Measurements from ENCODE around the gene TMEM108.

The TMEM108 gene

GRCh38 chr3:133439563-133439962 is 401.4 kb downstream of the TMEM108 start:
- CTCF ChIA-PET: no interaction called here
- TF ChIP-seq PRDM1 (tag by site-specific recombination; IDR thresholded peaks at IDR 0.05) (peak; percentile 17; the same call in 1 of the 2 replicates), ZNF16 (tag by site-specific recombination; IDR thresholded peaks at IDR 0.05; ENCODE audit: low read depth) (no peak)
- H3K4me1 ChIP-seq (ENCODE audit: control insufficient read depth, insufficient read depth, low read length): no peaks in the 10 kb centered on the region

DNA sequence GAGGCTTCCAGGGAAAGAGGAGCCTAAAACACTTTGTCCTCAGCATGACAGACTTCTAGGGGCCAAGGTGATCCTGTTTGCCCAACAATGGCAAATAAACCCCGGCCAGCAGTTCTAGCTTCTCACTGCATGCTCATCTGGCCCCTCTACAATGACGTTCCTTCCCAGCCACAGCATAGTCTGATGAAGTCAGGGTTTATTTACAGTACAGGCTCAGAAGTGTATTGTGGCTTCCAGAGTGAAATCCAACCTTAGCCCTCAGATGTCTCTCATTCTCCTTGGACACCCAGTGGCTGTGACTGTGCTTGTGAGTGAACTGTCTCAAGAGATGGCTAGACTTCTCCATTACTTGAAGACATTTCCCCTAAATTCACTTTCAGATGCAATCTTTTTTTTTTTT is 402.5 kb downstream of the TMEM108 start:
- POLR2A ChIA-PET: no interaction called here

More at GRCh38 chr3:133439563-133439962, 401.4 kb downstream of the TMEM108 start:
- Histone ChIP-seq H3K4me3 (ENCODE audit: low read depth, low read length) (no peak overlapping the region), H3K36me3 (ENCODE audit: control insufficient read depth in 2 of 2, insufficient read depth in 1 of 2, low read length in 2 of 2) (no peaks in the 10 kb centered on the region), H3K27ac (ENCODE audit: extremely low read depth, low read depth, low read length) (no peak overlapping the region), H3K9me3 (ENCODE audit: control insufficient read depth, insufficient read depth, low read depth, low read length) (no peaks in the 10 kb centered on the region)
- POLR2A ChIA-PET: no interaction called here

GRCh38 chr3:133441867-133442270 is 403.7 kb downstream of the TMEM108 start:
- TF ChIP-seq ZNF792 (tag by site-specific recombination; IDR thresholded peaks at IDR 0.05) (no peak), GLI4 (tag by site-specific recombination; IDR thresholded peaks at IDR 0.05) (no peak), SCRT2 (tag by site-specific recombination; IDR thresholded peaks at IDR 0.05) (no peak)
- TF ChIP-seq, protein P1, sequence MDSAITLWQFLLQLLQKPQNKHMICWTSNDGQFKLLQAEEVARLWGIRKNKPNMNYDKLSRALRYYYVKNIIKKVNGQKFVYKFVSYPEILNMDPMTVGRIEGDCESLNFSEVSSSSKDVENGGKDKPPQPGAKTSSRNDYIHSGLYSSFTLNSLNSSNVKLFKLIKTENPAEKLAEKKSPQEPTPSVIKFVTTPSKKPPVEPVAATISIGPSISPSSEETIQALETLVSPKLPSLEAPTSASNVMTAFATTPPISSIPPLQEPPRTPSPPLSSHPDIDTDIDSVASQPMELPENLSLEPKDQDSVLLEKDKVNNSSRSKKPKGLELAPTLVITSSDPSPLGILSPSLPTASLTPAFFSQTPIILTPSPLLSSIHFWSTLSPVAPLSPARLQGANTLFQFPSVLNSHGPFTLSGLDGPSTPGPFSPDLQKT (IDR thresholded peaks at IDR 0.05; ENCODE audit: borderline replicate concordance, low read depth, low read length): no peak
- Histone ChIP-seq H3K27ac (ENCODE audit: extremely low read depth, low read depth, low read length) (no peak overlapping the region), H3K4me1 (ENCODE audit: control insufficient read depth, insufficient read depth, low read length) (no peaks in the 10 kb centered on the region), H3K4me3 (ENCODE audit: low read depth, low read length) (no peak overlapping the region), H3K36me3 (ENCODE audit: control insufficient read depth in 2 of 2, insufficient read depth in 1 of 2, low read length in 2 of 2) (no peaks in the 10 kb centered on the region), H3K9me3 (ENCODE audit: control insufficient read depth, insufficient read depth, low read depth, low read length) (no peaks in the 10 kb centered on the region)
- ChIA-PET CTCF (interaction anchor here (0.7 kb wide), 1 partner anchor 716 kb away, joined by 3 read pairs; no protein-coding TSS in a partner anchor), POLR2A (no interaction called here)

More for the DNA sequence above, 402.5 kb downstream of the TMEM108 start:
- H3K36me3 ChIP-seq (ENCODE audit: control insufficient read depth in 2 of 2, insufficient read depth in 1 of 2, low read length in 2 of 2): no peaks in the 10 kb centered on the region
- CTCF ChIA-PET: interaction anchor here (0.6 kb wide), 1 partner anchor 30 kb away, joined by 3 read pairs; no protein-coding TSS in a partner anchor
- no peaks in the 10 kb centered on the region for H3K4me1 ChIP-seq (ENCODE audit: control insufficient read depth, insufficient read depth, low read length)
- no peak overlapping the region for H3K4me3 ChIP-seq (ENCODE audit: low read depth, low read length)
- H3K27ac ChIP-seq (ENCODE audit: extremely low read depth, low read depth, low read length): no peak overlapping the region
- TF ChIP-seq SETDB1 (IDR thresholded peaks at IDR 0.05; ENCODE audit: insufficient read length, low read length): no peak
- TF ChIP-seq ATF2 (tag by site-specific recombination; IDR thresholded peaks at IDR 0.05; ENCODE audit: low read depth): no peak
- TF ChIP-seq ZNF426 (tag by site-specific recombination; IDR thresholded peaks at IDR 0.05): no peak
- no peak for TF ChIP-seq YY1 (tag by site-specific recombination; IDR thresholded peaks at IDR 0.05)
- TF ChIP-seq ZNF521 (tag by site-specific recombination; IDR thresholded peaks at IDR 0.05): no peak
- no peak for TF ChIP-seq ZNF211 (tag by site-specific recombination; IDR thresholded peaks at IDR 0.05; ENCODE audit: low read depth)
- no peak for TF ChIP-seq ZNF146 (tag by site-specific recombination; IDR thresholded peaks at IDR 0.05)
- no peak for TF ChIP-seq ZNF10 (tag by site-specific recombination; IDR thresholded peaks at IDR 0.05)
- TF ChIP-seq ZBTB20 (tag by site-specific recombination; IDR thresholded peaks at IDR 0.05): no peak
- TF ChIP-seq SALL2 (tag by site-specific recombination; IDR thresholded peaks at IDR 0.05; ENCODE audit: borderline replicate concordance): no peak
- TF ChIP-seq, protein P2, sequence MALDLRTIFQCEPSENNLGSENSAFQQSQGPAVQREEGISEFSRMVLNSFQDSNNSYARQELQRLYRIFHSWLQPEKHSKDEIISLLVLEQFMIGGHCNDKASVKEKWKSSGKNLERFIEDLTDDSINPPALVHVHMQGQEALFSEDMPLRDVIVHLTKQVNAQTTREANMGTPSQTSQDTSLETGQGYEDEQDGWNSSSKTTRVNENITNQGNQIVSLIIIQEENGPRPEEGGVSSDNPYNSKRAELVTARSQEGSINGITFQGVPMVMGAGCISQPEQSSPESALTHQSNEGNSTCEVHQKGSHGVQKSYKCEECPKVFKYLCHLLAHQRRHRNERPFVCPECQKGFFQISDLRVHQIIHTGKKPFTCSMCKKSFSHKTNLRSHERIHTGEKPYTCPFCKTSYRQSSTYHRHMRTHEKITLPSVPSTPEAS (tag by site-specific recombination; IDR thresholded peaks at IDR 0.05): no peak
- TF ChIP-seq ZFP69B (tag by site-specific recombination; IDR thresholded peaks at IDR 0.05): no peak
- TF ChIP-seq WT1 (tag by site-specific recombination; IDR thresholded peaks at IDR 0.05): no peak
- no peak for TF ChIP-seq ZBTB1 (tag by site-specific recombination; IDR thresholded peaks at IDR 0.05)
- TF ChIP-seq KLF1 (tag by site-specific recombination; IDR thresholded peaks at IDR 0.05): no peak
- no peaks in the 10 kb centered on the region for H3K9me3 ChIP-seq (ENCODE audit: control insufficient read depth, insufficient read depth, low read depth, low read length)

Data from HEK293 (cell line).